M059J (cell line): Measurements from ENCODE around the gene LEO1. TPM values are rescaled to one million over a fixed set of nuclear protein-coding genes. Genes with fewer than 3 reads are reported as not detected.

Experiments
- DNase-seq: peaks from one replicate; pipeline ENCODE4 v3.0.0-alpha.2; 2012; ENCODE audit warnings: low read depth
- total RNA-seq: library from RNA; depleted of rRNA; stranded (reverse); fragments of >200 nt; shearing (Covaris generic); gene quantifications from 2 replicates; pipeline ENCODE4 v1.2.3, GENCODE V29; 2014; rRNA removed

The LEO1 gene
- total RNA-seq, 1 experiment from 2014 or later, result 33.4 TPM

DNA sequence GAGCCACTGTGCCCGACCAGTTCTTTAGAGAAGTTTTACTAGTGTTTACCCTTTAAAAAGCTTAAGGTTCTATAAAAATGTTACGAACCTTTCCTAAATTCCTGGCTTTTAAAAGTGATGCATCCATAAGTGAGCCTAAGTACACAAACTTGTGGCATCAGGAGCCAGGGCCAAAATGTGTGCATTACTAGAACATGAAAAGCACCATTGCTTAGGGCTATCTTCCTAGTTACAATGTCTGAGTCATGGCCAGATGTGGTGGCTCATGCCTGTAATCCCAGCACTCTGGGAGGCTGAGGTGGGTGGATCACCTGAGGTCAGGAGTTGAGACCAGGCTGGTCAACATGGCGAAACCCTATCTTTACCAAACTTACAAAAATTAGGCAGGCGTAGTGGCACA lies 39.9 kb downstream of the LEO1 start:
- peak; percentile 51 for DNase-seq

DNA sequence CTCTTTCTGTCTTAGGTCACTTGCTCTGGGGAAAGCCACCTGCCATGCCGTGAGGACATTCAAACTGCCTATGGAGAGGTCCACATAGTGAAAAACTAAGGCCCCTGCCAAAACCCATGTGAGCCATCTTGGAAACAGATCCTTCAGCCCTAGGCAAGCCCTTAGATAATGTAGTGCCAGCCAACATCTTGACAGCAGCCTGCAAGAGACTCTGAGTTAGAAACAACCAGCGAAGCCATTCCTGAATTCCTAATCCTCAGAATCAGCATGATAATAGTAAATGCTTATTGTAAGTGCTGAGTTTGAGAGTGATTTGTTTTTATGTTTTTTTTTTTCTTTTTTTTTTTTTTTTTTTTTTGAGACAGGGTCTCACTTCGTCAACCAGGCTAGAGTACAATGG lies 40.6 kb downstream of the LEO1 start:
- DNase-seq, result no peak

DNA sequence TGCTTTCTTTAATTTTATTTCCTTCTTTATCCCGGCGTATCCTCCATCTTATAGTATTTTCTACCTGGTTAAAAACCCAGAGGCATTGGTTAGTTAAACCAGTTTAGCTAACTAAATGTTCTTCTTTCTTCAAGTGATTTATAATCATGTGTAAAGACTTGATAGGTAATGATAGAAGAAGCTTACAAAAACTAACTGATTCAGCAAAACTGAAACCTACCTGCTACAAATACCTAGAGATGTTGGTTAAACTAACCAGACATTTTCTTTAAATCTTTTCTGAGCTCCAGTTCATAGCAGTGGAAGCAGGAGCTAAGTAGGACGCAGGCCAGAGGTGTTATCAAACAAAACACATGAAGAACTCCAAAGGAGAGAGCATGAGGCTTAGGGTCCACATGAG lies 44.8 kb downstream of the LEO1 start:
- DNase-seq, result no peak

DNA sequence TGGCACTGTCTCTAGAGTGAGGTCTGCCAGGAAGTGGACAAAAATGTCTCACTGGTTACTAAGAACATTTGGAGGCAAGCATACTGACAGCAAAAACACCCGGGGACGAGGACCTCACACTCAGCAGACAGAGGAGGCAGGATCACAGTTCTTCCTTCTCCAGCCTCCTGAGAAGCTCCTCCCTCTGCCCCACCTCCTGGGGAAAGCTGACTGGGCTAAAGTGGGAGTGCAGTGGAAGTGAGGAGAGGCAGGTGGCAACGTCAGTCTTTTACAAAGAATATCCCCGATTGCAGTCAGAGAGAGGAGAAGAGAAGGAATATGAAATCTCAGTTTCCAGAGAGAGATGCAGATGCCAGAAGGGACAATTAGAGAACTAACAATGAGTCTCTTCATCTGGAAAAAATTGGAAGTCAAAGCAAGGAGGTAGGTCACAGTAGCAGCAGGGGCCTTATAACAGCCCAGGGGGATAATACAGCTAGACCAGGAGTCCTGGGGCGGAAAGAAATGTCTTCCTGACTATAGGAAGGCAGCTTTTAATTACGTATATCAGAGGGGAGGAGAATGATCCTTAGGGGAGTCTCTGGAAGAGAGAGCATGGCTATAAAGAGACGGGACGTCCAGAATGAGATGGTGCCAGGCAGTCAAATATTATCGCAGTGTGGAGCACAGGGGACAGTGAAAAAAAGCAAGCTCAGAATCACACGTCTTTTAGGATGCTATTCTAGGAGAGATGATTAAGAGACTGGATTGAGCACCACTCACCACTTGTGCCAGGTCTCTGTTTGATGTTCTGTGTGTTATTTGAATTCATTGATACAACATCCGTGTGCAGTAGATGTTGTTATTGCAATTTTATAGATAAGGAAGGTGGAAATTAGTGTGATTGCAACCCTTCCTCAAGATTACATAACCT lies 47.2 kb downstream of the LEO1 start:
- no peak for DNase-seq

DNA sequence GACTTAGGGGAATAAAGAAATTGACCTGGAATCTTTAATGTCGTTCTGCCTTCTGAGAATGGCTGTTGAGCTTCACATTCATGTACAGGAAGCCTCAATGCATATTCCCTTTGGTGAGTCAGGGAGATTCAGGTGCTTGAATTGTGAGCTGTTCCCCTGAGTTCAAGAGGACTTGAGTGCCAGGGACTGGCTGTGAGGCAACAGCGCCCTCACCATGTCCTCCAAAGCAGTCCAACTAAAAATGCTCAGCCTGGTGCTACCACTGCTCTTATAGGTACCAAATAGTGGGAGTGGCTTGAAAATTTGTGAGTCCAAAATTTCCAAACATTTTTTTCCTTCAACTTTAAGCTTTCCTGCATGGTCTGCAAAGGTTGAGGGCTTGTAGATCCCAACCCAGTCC lies 54.1 kb downstream of the LEO1 start:
- DNase-seq, result peak; percentile 61

DNA sequence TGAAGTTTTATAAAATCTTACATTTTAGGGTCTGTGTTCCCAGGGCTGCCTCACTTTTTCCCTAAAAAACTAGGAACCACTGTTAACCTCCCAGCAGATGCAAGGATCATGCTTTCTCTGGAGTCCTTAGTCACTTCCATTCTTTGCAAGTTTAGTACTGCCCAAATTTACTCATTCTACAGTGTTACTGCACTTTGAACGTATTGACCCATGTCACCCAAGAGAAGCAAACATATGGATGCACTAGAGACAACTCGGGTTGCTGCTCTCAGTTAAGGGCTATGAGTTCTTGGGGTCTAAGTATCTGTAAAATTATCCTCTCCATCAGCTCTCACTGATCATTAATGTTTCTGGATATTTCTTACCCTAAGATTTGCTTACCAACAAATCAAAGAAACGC lies 59.0 kb downstream of the LEO1 start:
- no peak for DNase-seq

DNA sequence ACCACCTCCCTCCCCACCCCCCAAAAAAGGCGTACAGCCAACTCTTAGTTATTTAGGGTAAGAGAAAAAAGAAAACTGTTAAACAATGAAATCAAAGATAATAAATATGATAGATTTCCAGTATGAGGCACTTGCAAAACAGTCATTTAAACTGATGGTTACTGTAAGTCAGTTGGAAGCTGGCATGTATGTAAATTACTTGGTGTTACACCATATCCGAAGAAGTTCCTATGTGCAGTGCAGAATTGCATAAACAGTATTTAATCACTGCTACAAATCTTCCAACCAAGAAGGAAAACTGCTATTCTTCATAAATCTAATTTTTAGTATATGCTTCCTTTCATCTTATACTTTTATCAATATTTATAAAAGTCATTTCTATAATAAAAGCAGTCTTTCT lies 62.0 kb downstream of the LEO1 start:
- no peak for DNase-seq

DNA sequence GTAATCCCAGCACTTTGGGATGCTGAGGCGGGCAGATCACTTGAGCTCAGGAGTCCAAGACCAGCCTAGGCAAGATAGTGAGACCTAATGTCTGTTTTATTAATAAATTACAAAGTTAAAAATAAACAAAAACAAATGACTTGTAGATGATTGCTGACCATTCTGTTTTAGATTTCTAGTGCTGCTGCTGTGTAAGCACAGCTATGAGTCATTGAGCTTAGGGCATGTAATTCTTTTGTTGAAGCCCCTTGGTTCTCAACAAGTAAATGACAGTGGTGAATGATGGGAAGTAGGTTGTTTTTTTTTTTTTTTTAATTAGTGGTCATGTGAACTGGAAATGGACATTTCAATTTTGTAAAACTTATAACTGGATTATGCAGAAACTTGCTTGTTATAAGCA lies 63.3 kb downstream of the LEO1 start:
- DNase-seq, result peak; percentile 66

DNA sequence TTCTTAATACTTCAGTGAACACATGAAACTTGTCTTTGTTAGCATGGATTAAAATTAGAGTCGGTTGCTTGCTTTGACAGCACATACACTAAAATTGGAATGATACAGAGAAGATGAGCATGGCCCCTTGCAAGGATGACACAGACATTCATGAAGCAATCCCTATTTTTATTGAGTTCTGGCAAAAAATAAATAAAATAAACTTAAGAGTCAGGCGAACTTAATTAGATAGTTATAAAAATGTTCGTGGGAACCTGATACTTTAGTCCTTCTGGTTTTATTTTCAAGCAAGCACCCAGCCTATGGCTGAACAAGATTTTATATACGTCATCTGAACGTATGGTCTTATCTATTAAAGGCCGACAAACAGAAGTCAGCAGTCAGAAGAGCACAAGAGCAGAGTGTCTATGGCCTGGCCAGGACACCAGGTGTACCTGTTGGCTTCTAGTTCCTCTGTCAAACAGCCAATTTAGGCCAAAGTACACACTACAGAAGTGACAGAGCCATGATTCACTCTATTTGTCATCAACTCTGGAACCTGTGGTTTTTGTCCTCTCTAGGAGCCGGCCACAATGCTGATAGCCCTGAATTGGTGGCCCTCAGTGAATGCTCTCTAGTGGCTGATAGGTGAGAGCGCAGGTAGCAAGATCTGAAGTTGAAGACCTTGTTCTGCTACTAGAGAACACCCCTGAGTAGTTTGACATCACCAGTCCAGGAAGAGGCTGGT lies 64.3 kb downstream of the LEO1 start:
- peak; percentile 94 for DNase-seq

DNA sequence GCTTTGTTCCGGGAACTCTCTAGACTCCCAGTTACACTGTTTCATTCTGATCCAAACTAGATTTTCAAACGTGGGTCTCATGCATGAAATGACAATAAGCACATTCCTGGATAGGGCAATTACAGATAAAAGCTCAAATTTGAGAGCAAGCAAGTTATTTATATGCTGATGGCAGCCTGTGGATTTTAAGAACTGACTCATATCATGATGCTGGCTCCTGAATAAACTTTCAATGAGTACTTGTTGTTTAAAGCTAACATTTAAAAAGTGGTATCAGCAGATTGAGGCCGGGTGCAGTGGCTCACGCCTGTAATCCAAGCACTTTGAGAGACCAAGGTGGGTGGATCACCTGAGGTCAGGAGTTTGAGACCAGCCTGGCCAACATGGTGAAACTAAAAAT lies 66.6 kb downstream of the LEO1 start:
- peak; percentile 27 for DNase-seq

DNA sequence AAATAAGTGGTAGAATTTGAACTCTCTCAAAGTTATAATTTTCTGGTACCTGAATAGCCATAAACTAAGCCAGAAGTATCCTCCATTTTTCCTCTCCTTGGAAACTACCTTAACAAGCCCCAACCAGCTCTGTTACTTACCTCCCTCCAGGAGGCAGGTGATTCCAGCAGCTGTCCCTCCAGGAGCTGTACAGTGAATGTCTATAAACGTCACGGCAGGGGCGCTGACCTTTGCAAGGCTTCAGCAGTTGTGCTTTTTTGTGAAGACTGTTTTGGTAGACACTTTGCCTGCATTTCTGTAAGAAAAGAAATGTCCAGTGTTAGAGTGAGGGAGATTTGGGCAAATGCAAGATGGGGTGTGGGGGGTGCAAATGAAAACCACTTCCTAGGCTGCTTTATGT lies 67.2 kb downstream of the LEO1 start:
- no peak for DNase-seq

DNA sequence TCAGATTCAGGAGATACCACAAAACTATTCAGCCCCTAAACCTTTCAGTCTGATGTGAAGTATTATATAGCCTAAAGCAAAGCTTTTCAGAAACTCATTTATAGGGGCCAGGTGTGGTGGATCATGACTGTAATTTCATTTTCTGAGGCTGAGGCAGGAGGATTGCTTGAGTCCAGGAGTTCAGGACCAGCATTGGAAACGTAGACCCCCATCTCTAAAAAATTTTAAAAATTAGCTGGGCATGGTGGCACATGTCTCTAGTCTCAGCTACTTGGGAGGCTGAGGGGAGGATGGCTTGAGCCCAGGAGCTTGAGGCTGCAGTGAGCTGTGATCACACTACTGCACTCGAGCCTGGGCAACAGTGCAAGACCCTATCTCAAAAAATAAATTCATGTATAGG lies 82.1 kb downstream of the LEO1 start:
- DNase-seq, result no peak

DNA sequence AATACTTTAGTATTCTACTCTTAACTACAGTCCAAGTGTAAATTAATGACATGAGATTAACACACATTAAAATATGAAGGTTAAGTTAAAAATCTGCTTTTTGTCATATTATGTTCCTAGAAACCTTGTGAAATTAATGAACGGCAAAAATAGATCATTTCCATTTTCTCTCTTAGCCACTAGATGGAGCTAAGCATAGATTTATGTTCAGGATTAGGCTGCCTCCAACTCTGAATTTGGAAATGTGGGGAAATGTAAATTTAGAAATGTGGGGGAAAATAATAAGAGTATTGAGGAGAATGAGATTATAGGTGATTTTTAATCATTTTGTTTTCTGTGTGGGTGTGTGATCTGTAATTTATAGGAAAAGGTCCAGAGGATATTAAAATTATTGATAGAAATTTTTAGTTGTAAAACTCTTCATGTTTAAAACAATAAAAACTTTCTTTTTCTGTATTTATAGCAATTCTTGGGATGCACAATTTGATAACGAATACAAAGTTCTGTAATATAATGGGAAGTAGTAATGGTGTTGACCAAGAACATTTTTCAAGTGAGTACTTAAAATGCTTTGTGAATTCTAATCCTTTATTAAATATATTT lies 82.9 kb downstream of the LEO1 start:
- peak; percentile 21 for DNase-seq

Other genes starting within 250 kb of the LEO1 start
- gene LYSMD2, start 234.1 kb downstream of the LEO1 start, total RNA-seq, result 16.7 and 19.8 TPM in 2 replicates
- gene TMOD2, start 220.2 kb downstream of the LEO1 start, total RNA-seq, result 3.5 and 4.4 TPM in 2 replicates
- 32.3 and 50.0 TPM in 2 replicates for gene TMOD3, start 142.1 kb downstream of the LEO1 start, total RNA-seq
- 65.2 and 71.6 TPM in 2 replicates for gene MAPK6, start 47.4 kb upstream of the LEO1 start, total RNA-seq
- not detected in 2 replicates for gene BCL2L10, start 141.0 kb upstream of the LEO1 start, total RNA-seq
- gene GNB5, start 219.6 kb upstream of the LEO1 start, total RNA-seq, result 37.8 and 47.5 TPM in 2 replicates